H1 (cell line): ENCODE results near the gene FBXL14. TPM values are rescaled to one million over a fixed set of nuclear protein-coding genes. Genes with fewer than 3 reads are reported as not detected.
A peak's percentile ranks its signal among the peaks of the same experiment; 100 is the strongest.

ENCODE experiments used
- CTCF ChIA-PET: fragments of 300-600 bp; sonication (Branson Sonifier 250); formaldehyde crosslinking; loops from one replicate; lab custom pipeline; 2021; ENCODE audit not compliant: partially characterized antibody; lab: Charles Lee
- POLR2A ChIA-PET: fragments of 300-600 bp; sonication (Branson Sonifier 250); formaldehyde crosslinking; loops from one replicate; lab custom pipeline; 2021; ENCODE audit warnings: inconsistent platforms; ENCODE audit not compliant: partially characterized antibody; lab: Charles Lee
- DNase-seq, 2 experiments: peaks; one replicate each; pipeline versions ENCODE4 v3.0.0 to v3.0.0-alpha.2; 2010 to 2022; ENCODE audit warnings: low spot score in 2 of 2, low read depth in 1 of 2, mixed read lengths in 1 of 2
- FAIRE-seq: peaks from 2 replicates; lab custom pipeline; 2011; peaks lifted over from hg19 to GRCh38; lab: Jason Lieb, UNC
- H2AFZ ChIP-seq: 2 replicates; pipeline ENCODE4 v1.8.1; 2012; ENCODE audit warnings: low read length, inconsistent platforms
- H2AK5ac ChIP-seq: 2 replicates; pipeline ENCODE4 v1.6.1; 2013; ENCODE audit warnings: low read depth, low read length
- H2BK120ac ChIP-seq: replicated peaks from 2 replicates; pipeline ENCODE3; 2013; ENCODE audit warnings: low read depth, low read length, inconsistent platforms
- H2BK12ac ChIP-seq: 2 replicates; pipeline ENCODE4 v1.6.1; 2013; ENCODE audit warnings: low read depth, low read length
- H2BK15ac ChIP-seq: 2 replicates; pipeline ENCODE4 v1.6.1; 2013; ENCODE audit warnings: low read length
- H2BK20ac ChIP-seq: 2 replicates; pipeline ENCODE4 v1.6.1; 2013; ENCODE audit warnings: low read length
- H2BK5ac ChIP-seq: 2 replicates; pipeline ENCODE4 v1.6.1; 2013; ENCODE audit warnings: low read depth, low read length
- H3K14ac ChIP-seq: 2 replicates; pipeline ENCODE4 v1.6.1; 2013; ENCODE audit warnings: inconsistent platforms; ENCODE audit not compliant: insufficient read length
- H3K18ac ChIP-seq: 2 replicates; pipeline ENCODE4 v1.6.1; 2013; ENCODE audit warnings: low read length; ENCODE audit errors: extremely low read depth
- H3K23ac ChIP-seq: 2 replicates; pipeline ENCODE4 v1.6.1; 2013; ENCODE audit warnings: inconsistent platforms; ENCODE audit not compliant: insufficient read length
- H3K23me2 ChIP-seq: 2 replicates; pipeline ENCODE4 v1.6.1; 2013; ENCODE audit warnings: low read depth, low read length
- H3K27ac ChIP-seq: 2 replicates; pipeline ENCODE4 v1.6.1; 2011; ENCODE audit warnings: low read depth, low read length, inconsistent platforms
- H3K27me3 ChIP-seq, 4 experiments: replicated peaks in 1 of 4; 1 replicate in 1 of 4; 2 replicates in 3 of 4; pipeline versions ENCODE4 v1.6.1 to v1.8.1; 2011 to 2013; ENCODE audit warnings: low read length in 3 of 4, mild to moderate bottlenecking in 3 of 4, inconsistent platforms in 2 of 4, mixed read lengths in 2 of 4, moderate library complexity in 1 of 4; ENCODE audit not compliant: control insufficient read depth in 3 of 4, insufficient read depth in 3 of 4; ENCODE audit errors: extremely low read depth in 1 of 4
- H3K36me3 ChIP-seq, 4 experiments: 2 replicates each; pipeline versions ENCODE4 v1.6.1 to v1.8.1; 2011 to 2013; ENCODE audit warnings: mild to moderate bottlenecking in 4 of 4, low read length in 3 of 4, moderate library complexity in 2 of 4, control low read depth in 1 of 4, inconsistent platforms in 1 of 4; ENCODE audit not compliant: insufficient read depth in 4 of 4, control insufficient read depth in 2 of 4
- H3K4ac ChIP-seq: replicated peaks from 2 replicates; pipeline ENCODE3; 2013; ENCODE audit warnings: low read length, low read depth, mixed read lengths, inconsistent platforms; ENCODE audit not compliant: insufficient read length
- H3K4me1 ChIP-seq, 4 experiments: replicated peaks in 1 of 4; 1 replicate in 1 of 4; 2 replicates in 3 of 4; pipeline versions ENCODE4 v1.6.1 to v1.8.1; 2011 to 2013; ENCODE audit warnings: low read length in 3 of 4, inconsistent platforms in 2 of 4, mixed read lengths in 1 of 4; ENCODE audit not compliant: insufficient read depth in 4 of 4, control insufficient read depth in 3 of 4
- H3K4me2 ChIP-seq, 2 experiments: 2 replicates each; pipeline versions ENCODE4 v1.6.1 to v1.8.1; 2011 to 2013; ENCODE audit warnings: low read depth in 2 of 2, low read length in 2 of 2, control low read depth in 1 of 2, inconsistent platforms in 1 of 2, mild to moderate bottlenecking in 1 of 2; ENCODE audit not compliant: insufficient read depth in 1 of 2
- H3K4me3 ChIP-seq, 4 experiments: fragments of 200-600, 300-600 bp in 1 of 4; sonication (generic), shearing (Covaris generic), sonication (Bioruptor Twin) in 1 of 4; 2 replicates each; pipeline versions ENCODE4 v1.5.1 to v1.8.1; 2011 to 2016; ENCODE audit warnings: low read length in 4 of 4, low read depth in 3 of 4, control low read depth in 2 of 4, inconsistent platforms in 2 of 4, mild to moderate bottlenecking in 2 of 4, mixed read lengths in 1 of 4, moderate library complexity in 1 of 4; ENCODE audit not compliant: insufficient read depth in 2 of 4; ENCODE audit errors: extremely low read depth in 1 of 4
- H3K56ac ChIP-seq: replicated peaks from 2 replicates; pipeline ENCODE3; 2013; ENCODE audit warnings: low read depth, mild to moderate bottlenecking, mixed read lengths, low read length, inconsistent platforms; ENCODE audit not compliant: insufficient read length
- H3K79me1 ChIP-seq: 2 replicates; pipeline ENCODE4 v1.6.1; 2013; ENCODE audit warnings: low read depth, low read length, control low read depth
- H3K79me2 ChIP-seq, 2 experiments: 2 replicates each; pipeline versions ENCODE4 v1.6.1 to v1.8.1; 2012 to 2013; ENCODE audit warnings: low read length in 2 of 2, mild to moderate bottlenecking in 2 of 2, inconsistent platforms in 1 of 2; ENCODE audit not compliant: insufficient read depth in 2 of 2, control insufficient read depth in 1 of 2
- H3K9ac ChIP-seq, 4 experiments: replicated peaks in 1 of 4; 1 replicate in 1 of 4; 2 replicates in 3 of 4; pipeline versions ENCODE4 v1.6.1 to v1.8.1; 2011 to 2013; ENCODE audit warnings: low read depth in 3 of 4, low read length in 3 of 4, control low read depth in 2 of 4, mild to moderate bottlenecking in 2 of 4, moderate library complexity in 2 of 4, inconsistent platforms in 1 of 4; ENCODE audit errors: extremely low read depth in 1 of 4
- H3K9me3 ChIP-seq, 2 experiments: 2 replicates each; pipeline versions ENCODE4 v1.6.1 to v1.8.1; 2012 to 2013; ENCODE audit warnings: mild to moderate bottlenecking in 2 of 2, moderate library complexity in 2 of 2, control low read depth in 1 of 2, inconsistent platforms in 1 of 2, low read depth in 1 of 2, low read length in 1 of 2, mixed read lengths in 1 of 2; ENCODE audit not compliant: insufficient read depth in 2 of 2
- H4K20me1 ChIP-seq, 2 experiments: replicated peaks in 1 of 2; 2 replicates each; pipeline versions ENCODE3 to v1.8.1; 2011 to 2013; ENCODE audit warnings: inconsistent platforms in 2 of 2, low read length in 2 of 2, mild to moderate bottlenecking in 1 of 2; ENCODE audit not compliant: insufficient read depth in 2 of 2, control insufficient read depth in 1 of 2
- H4K5ac ChIP-seq: 2 replicates; pipeline ENCODE4 v1.6.1; 2013; ENCODE audit warnings: low read length, low read depth, mixed read lengths, inconsistent platforms; ENCODE audit not compliant: insufficient read length
- H4K8ac ChIP-seq: 2 replicates; pipeline ENCODE4 v1.8.0; 2013; ENCODE audit warnings: mild to moderate bottlenecking, moderate library complexity, low read length, inconsistent platforms; ENCODE audit not compliant: insufficient read depth; ENCODE audit errors: extremely low read depth
- H4K91ac ChIP-seq: replicated peaks from 2 replicates; pipeline ENCODE3; 2013; ENCODE audit warnings: low read length, mixed read lengths, inconsistent platforms; ENCODE audit not compliant: insufficient read length
- CTBP2 ChIP-seq: IDR thresholded peaks from 2 replicates; pipeline ENCODE4 v1.7.0; 2011; ENCODE audit warnings: borderline replicate concordance, mild to moderate bottlenecking, moderate library complexity, mixed read lengths, low read length; ENCODE audit not compliant: insufficient read depth, insufficient read length
- CTCF ChIP-seq, 3 experiments: IDR thresholded peaks; 1 replicate in 2 of 3; 2 replicates in 1 of 3; pipeline versions ENCODE4 v1.5.1 to v1.6.1; 2011; ENCODE audit warnings: low read length in 3 of 3, mild to moderate bottlenecking in 3 of 3, inconsistent platforms in 2 of 3, low read depth in 1 of 3, moderate library complexity in 1 of 3; ENCODE audit not compliant: insufficient read depth in 1 of 3; ENCODE audit errors: control extremely low read depth in 1 of 3
- POU5F1 ChIP-seq: IDR thresholded peaks from 2 replicates; pipeline ENCODE4 v1.6.1; 2011; ENCODE audit warnings: low read depth, mild to moderate bottlenecking, low read length, moderate library complexity
- RAD21 ChIP-seq, 2 experiments: IDR thresholded peaks in 1 of 2; conservative IDR thresholded peaks in 1 of 2; 2 replicates each; pipeline ENCODE4 v1.6.1; 2011; ENCODE audit warnings: low read depth in 2 of 2, low read length in 2 of 2, improper control_type of control experiment in 1 of 2, inconsistent platforms in 1 of 2, mild to moderate bottlenecking in 1 of 2, moderate library complexity in 1 of 2
- WGBS, 2 experiments: shearing (Covaris generic) in 1 of 2; methylation state at CpG; one replicate each; pipeline versions ENCODE4 v1.1.6 to v1.1.7; 2013 to 2015; ENCODE audit warnings: low lambda C conversion rate in 2 of 2, mixed read lengths in 2 of 2, inconsistent platforms in 1 of 2, low coverage in 1 of 2, missing lambda C conversion rate in 1 of 2; ENCODE audit not compliant: insufficient replicate concordance in 2 of 2, insufficient coverage in 1 of 2, insufficient read length in 1 of 2; ENCODE audit errors: extremely low coverage in 1 of 2, missing lambda C conversion rate in 1 of 2; 5-methylcytosine and 5-hydroxymethylcytosine counted together
- polyA plus RNA-seq, 7 experiments: library from polyadenylated mRNA; depleted of rRNA in 3 of 7; stranded (reverse) in 5 of 7; unstranded in 2 of 7; fragments of >200 nt in 5 of 7; fragments of 200-250 nt in 2 of 7; gene quantifications; 1 replicate in 5 of 7; 2 replicates in 1 of 7; 4 replicates in 1 of 7; pipeline versions ENCODE4 v1.2.1 to v1.2.3, GENCODE V29; 2011 to 2013; ENCODE audit warnings: missing spikeins in 2 of 7, mixed read lengths in 2 of 7
- total RNA-seq: library from RNA; stranded (reverse); fragmentation: NEBNext Ultra II Directional; extraction: Animal tissue kit (Norgen Biotek cat#: 25700); gene quantifications from 2 replicates; pipeline ENCODE4 v1.2.1, GENCODE V29; 2021

The FBXL14 gene
- total and polyA plus RNA-seq, 2 of the 8 experiments (the other 6 are each of a cell fraction or from before 2014, with no cell fraction given) = 5.5 to 9.6 TPM

GRCh38 chr12:1544996-1545700, 49.2 kb downstream of the FBXL14 start:
- Histone ChIP-seq H3K14ac (no peak overlapping the region), H2BK15ac (no peak overlapping the region), H2BK20ac (no peak overlapping the region), H4K91ac (no peak overlapping the region), H3K4me2 (no peak overlapping the region), H3K4me3 (no peak overlapping the region), H3K9ac (no peak overlapping the region), H4K20me1 (peaks cover 0 to 4% of the 10 kb centered on the region in 2 experiments), H2AFZ (no peak overlapping the region), H4K5ac (no peak overlapping the region), H2BK5ac (no peak overlapping the region), H3K23me2 (no peaks in the 10 kb centered on the region), H3K9me3 (peaks cover 0 to 2% of the 10 kb centered on the region in 2 experiments; a peak in 1 of 4 replicates), H3K18ac (no peak overlapping the region)
- no peak for FAIRE-seq
- DNase-seq = no peak
- no peak for TF ChIP-seq CTBP2
- peak in 1 of 3 experiments; percentile 21; a peak in 1 of 4 replicates for TF ChIP-seq CTCF (IDR thresholded peaks at IDR 0.05; ENCODE audit: control extremely low read depth in 1 of 3, insufficient read depth in 1 of 3, low read depth in 1 of 3, low read length in 3 of 3)
- TF ChIP-seq RAD21 (IDR thresholded peaks at IDR 0.05 in 1 of 2, conservative IDR thresholded peaks at IDR 0.05 in 1 of 2; ENCODE audit: low read depth in 2 of 2, low read length in 2 of 2) = peak; percentile 40 to 53
- TF ChIP-seq POU5F1 = no peak
- TF ChIP-seq, all 59 proteins: peak for 2
- Histone ChIP-seq H3K56ac (no peak overlapping the region), H2AK5ac (no peak overlapping the region), H3K79me1 (no peaks in the 10 kb centered on the region), H2BK12ac (no peak overlapping the region), H3K4ac (no peak overlapping the region), H3K27me3 (peaks cover 0 to 2% (median 0%) of the 10 kb centered on the region in 4 experiments; a peak in 2 of 7 replicates), H3K4me1 (peaks cover 0 to 3% (median 0%) of the 10 kb centered on the region in 4 experiments; a peak in 1 of 7 replicates), H4K8ac (no peak overlapping the region), H2BK120ac (no peak overlapping the region), H3K79me2 (no peaks in the 10 kb centered on the region), H3K27ac (no peak overlapping the region), H3K36me3 (no peaks in the 10 kb centered on the region), H3K23ac (no peak overlapping the region)
- ChIA-PET POLR2A (interaction anchor here (0.6 kb wide), 1 partner anchor 475 kb away, joined by 4 read pairs; no protein-coding TSS in a partner anchor), CTCF (interaction anchor here (0.6 to 3.0 kb wide), 19 partner anchors 9 to 508 kb away, joined by 3 to 10 read pairs (median 4); no protein-coding TSS in a partner anchor)
- WGBS, 2 experiments = 90% methylated on average over 7 of the region's 7 CpGs; no CpG with 5 or more reads in 1 of the 2 experiments
